GM04503 (cell line): ENCODE results near the gene PAX3.

Experiments used
- DNase-seq: peaks from one replicate; pipeline ENCODE4 v3.0.0-alpha.2; 2012; ENCODE audit warnings: low read depth

Gene PAX3

GRCh38 chr2:222296911-222297599 lies 1.7 kb downstream of the PAX3 start:
- DNase-seq: no peak

- no peak for DNase-seq
Measured at GRCh38 chr2:222296311-222296741, 2.5 kb downstream of the PAX3 start.

- no peak for DNase-seq
Measured at GRCh38 chr2:222295368-222296062, 3.3 kb downstream of the PAX3 start.

- no peak for DNase-seq
Measured at GRCh38 chr2:222294996-222295367, 3.8 kb downstream of the PAX3 start.

- DNase-seq: no peak
Measured at GRCh38 chr2:222293660-222294630, 4.9 kb downstream of the PAX3 start.

GRCh38 chr2:222292149-222293134 lies 6.4 kb downstream of the PAX3 start:
- DNase-seq: no peak

GRCh38 chr2:222291485-222291841 lies 7.3 kb downstream of the PAX3 start:
- no peak for DNase-seq

- peak; percentile 50 for DNase-seq
Measured at GRCh38 chr2:222290736-222291484, 7.9 kb downstream of the PAX3 start.

GRCh38 chr2:222290401-222290735 lies 8.4 kb downstream of the PAX3 start:
- DNase-seq: no peak

- DNase-seq: no peak
Measured at GRCh38 chr2:222289278-222290160, 9.3 kb downstream of the PAX3 start.

- no peak for DNase-seq
Measured at GRCh38 chr2:222288590-222289277, 10.1 kb downstream of the PAX3 start.

- no peak for DNase-seq
Measured at GRCh38 chr2:222287862-222288479, 10.8 kb downstream of the PAX3 start.

GRCh38 chr2:222284466-222284865 lies 14.3 kb downstream of the PAX3 start:
- no peak for DNase-seq

- no peak for DNase-seq
Measured at GRCh38 chr2:222283634-222284033, 15.2 kb downstream of the PAX3 start.

GRCh38 chr2:222281506-222281905 lies 17.3 kb downstream of the PAX3 start:
- DNase-seq: no peak

- DNase-seq: no peak
Measured at GRCh38 chr2:222280795-222281194, 18.0 kb downstream of the PAX3 start.

GRCh38 chr2:222272446-222273015 lies 26.3 kb downstream of the PAX3 start:
- no peak for DNase-seq

GRCh38 chr2:222271854-222272253 lies 26.9 kb downstream of the PAX3 start:
- no peak for DNase-seq
